Ramos (cell line): Measurements from ENCODE around the gene CTBP1.
"Not testable (repeated sequence)": the region's sequence is repeated elsewhere in the genome, so short reads cannot be mapped to it uniquely, and the experiment has no call there.

Experiments
- in situ Hi-C: fragments of 300-500 bp; cut with MboI; formaldehyde crosslinking; loops from one replicate; pipeline ENCODE4 v1.14.3; 2022; ENCODE audit warnings: low sequenced_read_pairs; ENCODE audit not compliant: unreplicated experiment

CTBP1 gene

DNA sequence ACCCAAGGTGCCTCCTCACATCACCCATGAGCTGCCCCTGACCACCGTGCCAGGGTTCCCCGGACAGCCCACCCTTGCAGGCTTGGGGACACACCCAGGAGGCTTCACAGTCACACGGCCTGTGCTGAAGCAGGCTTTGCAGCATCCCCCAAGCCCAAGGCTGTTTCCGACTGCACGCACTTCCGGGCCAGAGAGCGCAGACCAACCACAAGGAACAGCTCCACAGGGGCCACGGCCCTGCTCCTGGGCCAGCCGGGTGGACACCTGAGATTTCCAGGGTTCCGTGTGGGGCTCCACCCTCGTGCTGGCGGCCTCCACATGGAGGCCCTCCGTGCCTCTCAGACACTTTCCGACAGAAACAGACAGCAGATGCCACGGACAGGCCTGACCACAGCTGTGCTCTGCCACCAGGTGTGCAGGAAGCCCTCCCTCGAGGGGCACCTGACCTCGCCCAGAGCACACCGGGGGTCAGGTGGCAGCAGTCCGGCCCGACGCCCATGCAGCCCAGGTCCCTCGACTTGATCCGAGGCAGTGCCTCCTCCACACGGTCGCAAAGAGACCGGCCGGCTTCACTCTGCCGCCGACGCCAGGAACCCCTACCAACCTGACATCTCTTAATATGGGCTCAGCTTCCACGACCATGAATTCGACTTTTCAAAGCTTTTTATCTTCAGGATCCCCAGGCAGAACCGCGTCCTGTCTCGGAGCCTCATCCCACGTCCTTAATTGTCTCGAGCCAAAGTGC, 8.0 kb downstream of the CTBP1 start:
- in situ Hi-C loops = no loop called here

DNA sequence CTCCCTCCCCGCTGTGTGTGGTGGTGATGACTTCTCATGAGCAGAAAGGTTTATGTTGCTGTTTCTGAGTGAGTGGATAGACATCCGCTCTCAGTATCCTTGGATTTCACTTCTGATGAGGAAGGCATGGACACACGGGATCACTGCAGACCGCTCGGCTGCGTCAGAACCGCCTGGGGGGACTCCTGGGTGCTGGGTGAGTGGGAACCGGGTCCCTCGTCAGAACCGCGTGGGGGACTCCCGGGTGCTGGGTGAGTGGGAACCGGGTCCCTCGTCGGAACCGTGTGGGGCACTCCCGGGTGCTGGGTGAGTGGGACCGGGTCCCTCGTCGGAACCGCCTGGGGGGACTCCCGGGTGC, 9.0 kb downstream of the CTBP1 start:
- in situ Hi-C loops = no loop called here

DNA sequence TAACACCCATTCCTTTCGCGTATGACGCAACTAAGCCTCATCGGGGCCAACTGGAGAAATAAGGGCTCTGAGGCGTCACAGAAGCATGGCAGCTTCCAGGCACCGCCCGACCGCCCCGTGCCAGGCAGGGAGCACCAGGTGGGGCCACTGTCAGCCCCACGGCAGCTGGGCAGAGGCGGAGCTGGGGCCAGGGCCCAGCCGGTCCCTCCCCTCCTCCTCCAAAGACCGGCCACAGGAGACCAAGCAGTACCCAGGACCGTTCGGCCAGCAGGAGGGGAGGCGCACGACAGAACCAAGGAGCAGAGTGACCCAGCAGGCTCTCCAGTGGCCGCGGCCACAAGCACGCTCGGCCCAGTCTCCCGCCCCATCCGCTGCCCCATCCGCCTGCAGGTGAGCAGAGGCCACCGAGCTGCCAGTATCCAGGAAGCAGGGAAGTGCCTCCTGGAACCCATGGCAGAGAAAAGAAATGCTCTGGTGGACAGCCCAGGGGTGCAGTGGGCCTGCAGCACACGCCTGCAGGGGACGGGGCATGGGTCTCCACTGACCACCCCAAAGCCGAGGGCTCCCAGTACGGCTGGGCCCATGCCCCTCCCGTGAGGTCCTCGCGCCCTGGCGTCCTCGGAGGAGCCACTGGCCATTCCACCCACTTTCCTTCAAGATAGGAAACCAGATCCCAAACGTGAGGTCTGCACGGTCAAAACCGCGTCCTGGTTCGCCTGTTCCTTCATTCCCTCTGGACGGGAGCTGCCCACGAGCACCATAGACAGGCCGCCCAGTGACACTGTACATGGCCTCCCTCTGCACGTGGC, 9.6 kb downstream of the CTBP1 start:
- in situ Hi-C loops = no loop called here

DNA sequence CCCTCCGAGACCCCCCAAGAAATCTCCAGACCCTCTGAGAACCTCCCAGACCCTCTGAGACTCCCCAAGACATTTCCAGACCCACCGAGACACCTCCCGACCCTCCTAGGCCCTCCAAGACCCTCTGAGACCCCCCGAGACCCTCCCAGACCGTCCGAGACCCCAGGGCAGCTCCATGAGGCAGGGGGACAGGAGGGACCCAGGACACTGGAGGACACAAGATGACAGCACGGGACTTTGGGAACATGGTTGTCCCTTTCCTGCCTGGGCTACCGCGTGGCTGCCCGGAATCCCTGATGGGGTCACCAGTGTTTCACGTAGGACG, 10.3 kb downstream of the CTBP1 start:
- in situ Hi-C loops = no loop called here

DNA sequence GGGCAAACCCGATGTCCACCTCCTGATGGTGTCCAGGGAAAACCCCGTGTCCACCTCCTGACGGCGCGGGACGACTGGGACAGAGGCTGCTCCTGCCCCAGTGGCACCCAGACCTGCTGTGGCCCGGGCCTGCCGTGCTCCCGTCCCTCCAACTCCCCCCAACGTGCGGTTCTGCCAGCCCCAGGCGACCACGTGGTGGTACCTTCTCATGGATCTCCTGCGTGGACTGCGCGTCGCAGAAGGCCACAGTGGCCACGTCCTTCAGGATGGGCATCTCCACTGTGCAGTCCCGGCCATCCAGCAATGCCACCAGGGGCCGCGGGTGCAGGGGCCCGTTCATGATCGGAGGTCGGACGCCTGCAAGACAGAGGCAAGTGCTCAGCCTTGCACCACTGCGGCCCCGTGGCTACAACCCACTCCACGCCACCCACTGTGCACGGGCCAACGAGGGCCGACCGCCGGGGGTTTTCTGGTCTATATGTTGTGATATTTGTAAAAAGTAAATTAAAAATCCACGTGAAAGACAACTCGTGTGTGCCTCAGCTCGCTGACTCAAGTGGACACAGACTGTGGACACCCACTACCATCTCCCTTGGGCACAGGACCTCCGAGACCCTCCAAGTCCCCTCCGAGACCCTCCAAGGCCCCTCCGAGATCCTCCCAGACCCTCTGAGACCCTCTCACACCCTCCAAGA, 10.8 kb downstream of the CTBP1 start:
- in situ Hi-C loops = no loop called here

DNA sequence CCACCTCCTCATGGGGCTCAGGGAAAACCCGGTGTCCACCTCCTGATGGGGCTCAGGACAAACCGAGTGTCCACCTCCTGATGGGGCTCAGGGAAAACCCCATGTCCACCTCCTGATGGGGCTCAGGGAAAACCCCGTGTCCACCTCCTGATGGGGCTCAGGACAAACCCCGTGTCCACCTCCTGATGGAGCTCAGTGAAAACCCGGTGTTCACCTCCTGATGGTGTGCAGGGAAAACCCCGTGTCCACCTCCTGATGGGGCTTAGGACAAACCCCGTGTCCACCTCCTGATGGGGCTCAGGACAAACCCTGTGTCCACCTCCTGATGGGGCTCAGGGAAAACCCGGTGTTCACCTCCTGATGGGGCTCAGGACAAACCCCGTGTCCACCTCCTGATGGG, 11.7 kb downstream of the CTBP1 start:
- in situ Hi-C loops = not testable (repeated sequence)

DNA sequence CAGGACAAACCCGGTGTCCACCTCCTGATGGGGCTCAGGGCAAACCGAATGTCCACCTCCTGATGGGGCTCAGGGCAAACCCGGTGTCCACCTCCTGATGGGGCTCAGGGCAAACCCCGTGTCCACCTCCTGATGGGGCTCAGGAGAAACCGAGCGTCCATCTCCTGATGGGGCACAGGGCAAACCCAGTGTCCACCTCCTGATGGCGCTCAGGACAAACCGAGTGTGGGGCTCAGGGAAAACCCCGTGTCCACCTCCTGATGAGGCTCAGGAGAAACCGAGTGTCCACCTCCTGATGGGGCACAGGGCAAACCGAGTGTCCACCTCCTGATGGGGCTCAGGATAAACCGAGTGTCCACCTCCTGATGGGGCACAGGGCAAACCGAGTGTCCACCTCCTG, 12.1 kb downstream of the CTBP1 start:
- in situ Hi-C loops = not testable (repeated sequence)

DNA sequence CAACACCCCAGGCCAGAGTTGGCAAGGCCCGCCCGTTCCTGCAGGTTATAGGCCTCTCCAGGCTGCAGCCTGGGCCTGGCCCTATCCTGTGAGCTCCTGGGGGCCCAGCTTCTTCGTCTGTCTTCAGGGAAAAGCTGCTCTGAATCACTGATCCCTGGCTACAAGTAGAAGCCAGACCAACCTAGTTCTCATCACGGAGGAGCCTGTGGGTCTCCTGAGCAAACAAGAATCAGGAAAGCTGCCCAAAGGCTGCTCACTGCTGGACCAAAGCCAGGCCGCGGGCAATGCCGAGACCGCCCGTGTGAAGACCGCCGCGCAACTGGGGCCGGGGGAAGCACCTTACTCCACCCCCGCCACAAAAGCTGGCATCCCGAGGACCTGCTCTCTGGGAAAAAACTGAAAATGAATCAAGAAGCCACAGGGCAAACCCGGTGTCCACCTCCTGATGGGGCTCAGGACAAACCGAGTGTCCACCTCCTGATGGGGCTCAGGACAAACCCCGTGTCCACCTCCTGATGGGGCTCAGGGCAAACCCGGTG, 12.8 kb downstream of the CTBP1 start:
- in situ Hi-C loops = no loop called here

DNA sequence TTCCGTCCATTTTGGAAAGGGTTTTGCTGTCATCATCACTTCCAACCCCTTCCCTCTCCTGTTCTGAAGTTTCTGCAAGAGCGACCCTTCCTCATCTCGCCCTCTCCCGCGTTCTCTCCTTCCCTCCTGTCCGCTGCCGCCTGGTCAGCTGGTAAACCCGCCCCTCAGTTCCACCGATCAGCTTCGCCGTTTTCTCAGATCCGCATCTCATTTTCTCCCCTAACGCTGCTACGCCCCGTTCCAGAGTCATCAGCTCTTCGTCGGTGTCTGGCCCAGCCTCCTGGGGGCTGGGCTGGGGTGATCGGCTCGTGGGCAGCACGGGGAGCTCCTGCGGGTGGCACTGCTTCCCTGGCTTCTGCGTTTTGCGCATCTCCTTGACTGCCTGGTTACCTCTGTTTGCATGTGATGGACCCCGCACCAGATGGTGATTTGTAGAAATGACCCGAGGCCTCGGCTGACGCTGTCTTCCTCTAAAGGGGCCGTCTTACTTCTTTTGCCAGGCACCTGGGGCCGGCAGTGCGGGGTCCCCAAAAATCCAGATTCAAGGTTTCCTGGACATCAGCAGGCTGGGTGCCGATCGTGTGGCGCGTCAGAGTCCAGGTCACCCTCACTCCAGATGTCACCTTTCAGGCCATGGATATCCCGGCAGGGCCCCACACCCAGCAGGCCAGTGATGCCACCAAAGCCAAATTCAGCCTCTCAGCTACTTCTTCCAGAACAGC, 13.4 kb downstream of the CTBP1 start:
- in situ Hi-C loops = no loop called here

DNA sequence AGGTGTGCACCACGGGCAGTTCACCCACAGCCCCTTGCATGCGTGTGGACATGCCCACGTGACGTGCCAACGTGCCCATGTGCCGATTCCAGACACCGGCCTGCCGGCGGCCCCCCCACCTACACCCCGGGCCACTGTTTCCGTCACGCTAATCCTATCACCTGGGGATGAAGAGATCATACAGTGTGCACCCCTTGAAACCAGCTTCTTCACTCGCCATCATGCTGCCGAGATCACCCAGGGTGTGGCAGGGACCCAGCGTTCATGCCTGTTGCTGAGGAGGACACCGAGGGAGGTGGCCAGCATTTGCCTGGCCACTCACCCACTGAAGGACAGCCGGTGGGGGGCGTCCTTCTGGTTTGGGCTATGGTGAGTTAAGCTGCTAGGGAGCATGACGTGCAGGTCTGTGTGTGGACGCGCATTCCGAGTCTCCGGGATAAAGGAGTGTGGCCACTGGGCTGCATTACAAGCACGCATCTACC, 14.1 kb downstream of the CTBP1 start:
- in situ Hi-C loops = no loop called here

DNA sequence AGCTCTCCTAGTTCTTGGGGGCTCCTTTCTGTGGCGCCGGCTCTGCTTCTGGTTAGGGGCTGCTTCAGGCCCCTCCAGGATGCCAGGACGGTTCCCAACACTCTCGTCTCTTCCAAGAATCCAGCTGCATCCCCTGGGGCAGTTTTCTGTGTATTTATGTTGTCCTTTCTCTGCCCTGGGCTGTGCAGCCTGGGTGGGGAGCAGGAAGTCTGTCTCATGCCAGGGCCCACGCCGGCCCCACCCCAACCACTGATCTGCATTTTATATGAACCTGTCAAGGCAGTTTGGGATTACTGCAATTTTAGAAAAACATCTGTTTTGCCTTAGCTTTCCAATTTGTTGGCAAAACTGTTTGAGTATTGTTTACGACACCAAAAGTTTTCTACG, 14.6 kb downstream of the CTBP1 start:
- in situ Hi-C loops = no loop called here

DNA sequence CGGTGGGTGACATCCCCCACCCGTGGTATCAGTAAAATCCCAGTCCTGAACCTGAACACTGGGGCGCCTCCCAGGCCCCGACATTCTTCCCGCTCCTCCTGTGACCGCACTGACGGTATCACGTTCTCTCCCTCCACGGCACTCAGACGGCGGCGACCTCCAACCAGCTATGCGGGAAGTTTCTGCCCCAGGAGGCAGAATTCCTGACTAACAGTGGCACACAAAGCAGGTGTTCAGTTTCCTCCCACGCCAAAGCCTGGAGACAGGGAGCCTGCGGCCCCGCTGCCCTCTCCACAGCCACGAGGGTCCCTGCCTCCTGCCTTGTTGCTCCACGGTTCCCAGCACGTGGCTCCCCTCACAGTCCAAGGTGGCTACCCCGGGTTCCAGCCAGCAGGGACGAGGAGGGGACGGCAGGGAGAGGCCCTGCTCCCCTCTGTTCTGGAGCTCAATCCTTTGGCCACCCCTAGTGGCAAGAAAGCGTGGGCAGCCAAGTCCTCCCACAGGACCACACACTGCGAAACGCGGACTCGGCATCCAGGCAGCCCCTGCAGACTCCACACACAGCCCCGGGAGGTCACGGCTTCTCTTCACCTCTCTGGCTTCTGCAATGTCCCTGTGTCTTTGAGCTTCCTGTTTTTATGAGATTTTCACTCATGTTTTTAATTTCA, 15.2 kb downstream of the CTBP1 start:
- in situ Hi-C loops = no loop called here

DNA sequence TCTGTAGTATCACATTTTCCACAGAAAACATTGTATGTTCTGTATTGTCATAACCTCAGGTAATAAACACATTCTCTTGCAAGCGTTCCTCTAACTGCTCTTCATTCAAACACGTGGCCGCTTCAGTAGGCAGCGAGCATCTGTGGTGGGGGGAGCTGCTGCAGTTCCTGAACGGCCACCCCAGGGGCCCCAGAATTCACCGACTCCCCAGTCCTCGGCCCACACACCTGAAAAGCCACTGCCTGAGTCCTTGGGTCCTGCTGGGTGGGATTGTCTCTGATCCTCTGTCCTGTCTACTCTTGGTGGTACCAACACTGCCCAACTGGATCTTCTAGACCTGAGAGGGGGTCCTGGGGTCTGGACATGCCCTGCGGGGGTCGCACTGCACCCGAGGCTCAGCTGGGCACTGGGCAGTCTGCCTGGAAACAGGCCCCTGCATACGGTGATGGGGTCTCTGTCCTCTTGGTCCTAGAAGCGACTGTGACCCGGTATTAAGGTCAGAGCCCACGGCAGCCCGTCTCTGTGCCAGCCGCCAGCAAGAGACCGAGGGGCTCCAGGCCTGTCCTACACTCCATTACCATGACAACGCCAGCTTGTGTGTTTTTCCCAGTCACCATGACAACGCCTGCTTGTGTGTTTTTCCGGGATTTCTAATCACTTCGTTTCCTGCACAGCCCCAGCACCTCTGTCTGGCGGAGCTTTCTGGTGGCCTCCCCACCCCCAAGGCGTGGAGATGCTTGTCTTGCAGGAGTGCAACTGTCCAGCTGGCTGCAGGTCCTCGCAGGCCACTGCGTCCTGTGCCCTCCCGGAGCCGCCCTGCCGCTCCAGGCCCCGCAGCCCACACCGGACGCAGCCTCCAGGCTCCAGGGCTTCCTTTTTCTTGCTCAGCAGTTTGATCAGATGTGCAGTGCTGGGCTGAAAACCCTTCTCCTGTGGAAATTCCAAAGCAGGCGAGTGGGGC, 16.0 kb downstream of the CTBP1 start:
- in situ Hi-C loops = no loop called here

DNA sequence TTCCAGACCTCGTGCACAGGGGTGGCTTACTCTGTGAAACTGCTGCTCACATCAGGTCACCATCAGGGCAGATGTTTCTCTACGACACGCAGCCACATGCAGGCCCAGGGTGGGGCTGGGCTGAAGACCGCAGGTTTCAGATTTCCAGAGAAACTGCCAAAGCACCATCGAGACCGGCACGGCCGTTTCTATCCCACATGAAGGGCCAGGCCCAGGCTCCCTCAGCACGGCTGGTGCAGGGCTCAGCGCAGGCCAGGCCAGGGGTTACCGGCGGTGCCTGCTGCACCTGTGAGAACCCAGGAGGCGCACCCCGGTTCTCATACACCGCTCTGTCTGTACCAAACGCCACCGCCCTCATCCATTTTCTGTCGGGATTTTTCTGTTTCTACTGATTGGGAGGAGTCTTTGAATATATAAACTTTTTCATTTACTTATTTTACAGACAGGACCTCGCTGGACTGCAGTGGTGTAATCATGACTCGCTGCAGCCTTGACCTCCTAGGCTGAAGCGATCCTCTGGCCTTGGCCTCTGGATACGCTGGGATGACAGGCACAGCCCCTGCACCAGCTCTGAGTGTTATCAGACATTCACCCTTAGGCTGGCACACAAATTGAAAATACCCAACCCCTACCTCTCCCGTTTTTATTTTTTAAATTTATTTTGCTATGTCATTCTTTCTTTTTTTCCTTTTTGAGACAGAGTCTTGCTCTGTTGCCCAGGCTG, 17.1 kb downstream of the CTBP1 start:
- in situ Hi-C loops = no loop called here

DNA sequence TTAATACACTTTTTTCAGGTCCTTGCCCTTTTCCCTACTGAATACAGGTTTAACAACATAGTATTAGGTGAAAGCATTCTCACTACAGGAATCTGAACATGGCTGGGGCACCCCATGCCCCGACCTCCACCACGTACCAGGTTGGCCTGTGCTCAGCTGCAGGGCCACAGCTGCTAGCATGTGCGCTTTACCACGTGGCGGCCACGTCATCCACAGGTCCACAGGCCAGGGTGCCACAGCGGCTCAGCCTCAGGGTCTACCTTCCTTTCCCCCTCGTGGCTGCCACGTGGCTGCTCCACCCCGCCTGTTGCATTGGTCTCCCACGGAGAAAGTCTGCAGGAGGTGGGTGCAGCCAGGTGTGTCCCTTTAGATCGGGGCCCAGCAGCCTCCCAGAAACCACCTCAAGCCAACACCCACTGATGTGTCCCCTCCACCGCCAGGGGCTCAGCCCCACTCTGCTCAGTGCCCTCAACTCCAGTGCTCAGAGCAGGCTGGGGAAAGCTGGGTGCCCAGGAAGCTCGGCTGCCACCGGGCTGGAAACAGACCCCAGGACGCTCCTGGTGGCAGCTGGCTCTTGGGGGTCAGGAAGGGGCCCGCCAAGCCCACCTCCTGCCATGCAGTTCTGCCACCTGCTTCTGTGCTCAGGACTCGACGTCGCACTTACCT, 17.8 kb downstream of the CTBP1 start:
- in situ Hi-C loops = no loop called here

DNA sequence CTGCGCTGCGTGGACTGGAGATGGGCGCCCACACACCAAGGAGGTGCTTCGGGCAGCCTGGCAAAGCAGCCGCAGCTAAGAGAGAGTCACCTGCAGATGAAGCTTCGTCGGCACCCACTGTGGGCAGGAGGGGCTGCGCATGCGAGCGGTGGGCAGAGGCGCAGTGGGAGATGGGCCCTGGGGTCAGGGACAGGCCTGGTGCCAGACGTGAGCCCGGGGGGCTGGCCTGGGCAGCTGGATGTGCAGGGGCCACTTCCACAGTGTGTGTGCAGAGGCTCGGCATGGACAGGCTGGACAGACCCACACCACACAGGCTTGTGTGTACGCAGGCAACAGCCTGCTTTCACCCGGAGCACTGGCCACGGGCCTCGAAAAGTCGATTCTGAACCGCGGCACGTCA, 18.6 kb downstream of the CTBP1 start:
- in situ Hi-C loops = no loop called here

DNA sequence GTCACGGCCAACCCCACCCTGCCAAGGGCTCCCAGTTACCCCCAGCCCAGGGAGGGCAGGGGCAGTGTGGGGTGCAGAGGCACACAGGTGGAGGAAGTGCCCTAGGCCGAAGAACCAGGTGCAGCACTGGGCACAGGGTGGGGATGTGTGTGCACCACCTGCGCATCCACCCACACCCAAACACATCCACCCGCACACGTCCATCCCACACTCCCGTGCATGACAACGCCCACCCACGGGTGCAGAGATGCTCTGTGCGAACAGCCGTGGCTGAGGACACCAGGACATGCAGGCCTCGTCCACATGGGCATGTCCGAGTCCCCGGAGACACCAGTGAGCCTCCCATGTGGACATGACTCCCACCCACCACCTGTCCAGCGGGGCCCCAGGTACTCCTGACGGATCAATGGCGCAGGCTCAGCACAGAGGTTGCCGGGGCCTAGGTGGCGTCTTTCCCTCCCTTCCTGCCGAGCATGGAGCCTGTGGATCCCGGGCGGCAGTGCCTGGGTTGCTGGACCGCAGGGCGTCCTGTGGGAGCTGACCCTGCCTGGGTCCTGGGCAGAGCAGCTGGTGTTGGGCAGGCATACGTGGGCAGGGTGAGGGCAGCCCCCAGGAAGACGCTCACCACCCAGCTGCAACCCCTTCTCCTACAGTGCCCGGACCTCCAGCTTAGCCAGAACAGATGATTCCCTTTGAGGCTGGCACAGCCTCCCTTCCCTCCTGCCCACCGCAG, 19.6 kb downstream of the CTBP1 start:
- in situ Hi-C loops = no loop called here
